Spleen (tissue), 11 donors: ENCODE results near the gene INSL4. TPM values are rescaled to one million over a fixed set of nuclear protein-coding genes. Genes with fewer than 3 reads are reported as not detected.

Experiments
- DNase-seq: peaks from one replicate; pipeline ENCODE4 v3.0.0-alpha.2; 2020
- H3K27ac ChIP-seq, 8 donors: fragments of 200-600 bp; sonication (generic) in 7 of 8; 1 replicate in 4 of 8; 2 replicates in 4 of 8; pipeline versions ENCODE4 v1.5.0 to v1.8.0; 2016 to 2021; ENCODE audit warnings: inconsistent platforms in 4 of 8, mild to moderate bottlenecking in 4 of 8, moderate library complexity in 1 of 8
- H3K27me3 ChIP-seq, 7 donors: fragments of 200-600 bp; sonication (generic) in 6 of 7; replicated peaks in 1 of 7; 1 replicate in 4 of 7; 2 replicates in 3 of 7; pipeline versions ENCODE4 v1.5.0 to v1.8.0; 2016 to 2021; ENCODE audit warnings: inconsistent platforms in 3 of 7, mild to moderate bottlenecking in 1 of 7
- H3K36me3 ChIP-seq, 6 donors: fragments of 200-600 bp; sonication (generic) in 5 of 6; 1 replicate in 4 of 6; 2 replicates in 2 of 6; pipeline versions ENCODE4 v1.5.0 to v1.8.0; 2016 to 2021; ENCODE audit warnings: inconsistent platforms in 2 of 6
- H3K4me1 ChIP-seq, 6 donors: fragments of 200-600 bp; sonication (generic) in 5 of 6; 1 replicate in 3 of 6; 2 replicates in 3 of 6; pipeline versions ENCODE4 v1.5.0 to v1.8.0; 2016 to 2021; ENCODE audit warnings: inconsistent platforms in 3 of 6
- H3K4me3 ChIP-seq, 8 donors: fragments of 200-600 bp; sonication (generic) in 7 of 8; 1 replicate in 4 of 8; 2 replicates in 4 of 8; pipeline versions ENCODE4 v1.5.0 to v1.8.0; 2016 to 2021; ENCODE audit warnings: inconsistent platforms in 4 of 8, mild to moderate bottlenecking in 4 of 8, moderate library complexity in 2 of 8
- H3K9me3 ChIP-seq, 8 donors: fragments of 200-600 bp; sonication (generic) in 7 of 8; 1 replicate in 4 of 8; 2 replicates in 4 of 8; pipeline versions ENCODE4 v1.5.0 to v1.8.0; 2016 to 2021; ENCODE audit warnings: inconsistent platforms in 4 of 8
- CTCF ChIP-seq, 11 experiments: fragments of 200-600 bp in 7 of 11; fragments of 450-650 bp in 4 of 11; sonication (generic) in 4 of 11; IDR thresholded peaks in 8 of 11; conservative IDR thresholded peaks in 3 of 11; 1 replicate in 7 of 11; 2 replicates in 4 of 11; pipeline versions ENCODE4 v1.4.0 to v1.8.0; 2016 to 2021; ENCODE audit warnings: antibody characterized with exemption in 11 of 11, inconsistent platforms in 4 of 11, mild to moderate bottlenecking in 1 of 11
- POLR2A ChIP-seq, 3 donors: fragments of 450-650 bp; IDR thresholded peaks; one replicate each; pipeline ENCODE4 v1.5.1; 2017; ENCODE audit warnings: antibody characterized with exemption in 3 of 3, mild to moderate bottlenecking in 1 of 3
- POLR2AphosphoS5 ChIP-seq, 3 donors: sonication (generic); formaldehyde crosslinking; IDR thresholded peaks; one replicate each; pipeline ENCODE4 v1.5.1; 2017; ENCODE audit warnings: antibody characterized with exemption in 3 of 3
- WGBS, 5 donors: extraction: QIAGEN DNeasy Blood & Tissue Kit in 3 of 5; methylation state at CpG; one replicate each; pipeline versions ENCODE4 v1.1.5 to v1.1.7; 2013 to 2018; 5-methylcytosine and 5-hydroxymethylcytosine counted together
- intact Hi-C: fragments of 100-400 bp; cut with DNase I; formaldehyde crosslinking; loops from one replicate; pipeline ENCODE4 v1.15.0; 2023; ENCODE audit warnings: low total_unique reads
- polyA plus RNA-seq, 3 donors: library from polyadenylated mRNA; stranded (reverse); fragments of 200-250 nt; gene quantifications; one replicate each; pipeline ENCODE4 v1.2.1, GENCODE V29; 2013
- total RNA-seq, 7 donors: library from RNA; depleted of rRNA in 3 of 7; stranded (reverse); fragments of >200 nt in 3 of 7; fragmentation: NEBNext Ultra II Directional in 4 of 7; extraction: Animal tissue kit (Norgen Biotek cat#: 25700) in 4 of 7; gene quantifications; one replicate each; pipeline versions ENCODE4 v1.1.0 to v1.2.1, GENCODE V29; 2016 to 2021
- donor health status: healthy with polysubstance abuse.
- donor health status: DM: no; HTN: no; CAD: no; lungs with moderate emphysema.
- donor health status: DM: no; HTN: no; CAD: no.
- donor health status: Bipolar disorder and iron deficiency.
- donor health status: healthy.
- donor health status: DM: no; HTN: no; CAD: no.
- donor health status: DM: yes; HTN: yes; CAD: no.

The INSL4 gene
- total and polyA plus RNA-seq, 10 donors: not detected

- H3K27ac ChIP-seq: no peak overlapping the region
- intact Hi-C loops: no loop called here
- H3K9me3 ChIP-seq: peaks cover 0 to 8% (median 3%) of the 10 kb centered on the region in 8 donors
- no peaks in the 10 kb centered on the region for H3K4me1 ChIP-seq
- no peak for DNase-seq
- no peaks in the 10 kb centered on the region for H3K36me3 ChIP-seq
- H3K27me3 ChIP-seq: no peaks in the 10 kb centered on the region
- no peak for TF ChIP-seq CTCF (IDR thresholded peaks at IDR 0.05 in 8 of 11, conservative IDR thresholded peaks at IDR 0.05 in 3 of 11)
- no peak for TF ChIP-seq POLR2A (IDR thresholded peaks at IDR 0.05)
- TF ChIP-seq POLR2AphosphoS5 (IDR thresholded peaks at IDR 0.05): no peak
- no peak overlapping the region for H3K4me3 ChIP-seq
- 56 to 65% (median 65%) methylated on average over 2 of the region's 2 CpGs for WGBS, 5 donors
Observed at GRCh38 chr9:5193345-5193744, 37.9 kb upstream of the INSL4 start.

GRCh38 chr9:5195463-5195862, 35.8 kb upstream of the INSL4 start:
- Histone ChIP-seq H3K9me3 (peaks cover 0 to 11% (median 5%) of the 10 kb centered on the region in 8 donors), H3K36me3 (no peaks in the 10 kb centered on the region), H3K4me3 (no peak overlapping the region), H3K27ac (no peak overlapping the region), H3K27me3 (no peaks in the 10 kb centered on the region), H3K4me1 (no peaks in the 10 kb centered on the region)
- intact Hi-C loops: no loop called here
- TF ChIP-seq POLR2A (IDR thresholded peaks at IDR 0.05): no peak
- WGBS, 5 donors: 58 to 77% (median 71%) methylated on average over 1 of the region's 1 CpG
- no peak for DNase-seq

- no peak overlapping the region for H3K4me3 ChIP-seq
- intact Hi-C loops: no loop called here
- H3K36me3 ChIP-seq: no peaks in the 10 kb centered on the region
- no peak for DNase-seq
- peaks cover 0 to 6% (median 0%) of the 10 kb centered on the region in 8 donors for H3K9me3 ChIP-seq
- H3K27ac ChIP-seq: no peak overlapping the region
- no peaks in the 10 kb centered on the region for H3K27me3 ChIP-seq
- TF ChIP-seq POLR2AphosphoS5 (IDR thresholded peaks at IDR 0.05) (no peak), CTCF (IDR thresholded peaks at IDR 0.05 in 8 of 11, conservative IDR thresholded peaks at IDR 0.05 in 3 of 11) (no peak), POLR2A (IDR thresholded peaks at IDR 0.05) (no peak)
- H3K4me1 ChIP-seq: no peaks in the 10 kb centered on the region
Observed at GRCh38 chr9:5205071-5205470, 26.1 kb upstream of the INSL4 start.

- 78 to 91% (median 88%) methylated on average over 10 of the region's 10 CpGs for WGBS, 5 donors
- Histone ChIP-seq H3K27me3 (no peaks in the 10 kb centered on the region), H3K4me3 (no peak overlapping the region), H3K4me1 (no peaks in the 10 kb centered on the region), H3K36me3 (no peaks in the 10 kb centered on the region), H3K27ac (no peak overlapping the region), H3K9me3 (peaks cover 0 to 9% (median 0%) of the 10 kb centered on the region in 8 donors)
- intact Hi-C loops: no loop called here
- TF ChIP-seq POLR2AphosphoS5 (IDR thresholded peaks at IDR 0.05) (no peak), CTCF (IDR thresholded peaks at IDR 0.05 in 8 of 11, conservative IDR thresholded peaks at IDR 0.05 in 3 of 11) (no peak), POLR2A (IDR thresholded peaks at IDR 0.05) (no peak)
- DNase-seq: no peak
Observed at GRCh38 chr9:5230554-5230953, 665 bp upstream of the INSL4 start.
